ENCODE results near the gene AFF2. TPM values are rescaled to one million over a fixed set of nuclear protein-coding genes. Genes with fewer than 3 reads are reported as not detected.
A peak's percentile ranks its signal among the peaks of the same experiment; 100 is the strongest.
"Not testable (repeated sequence)": the region's sequence is repeated elsewhere in the genome, so short reads cannot be mapped to it uniquely, and the experiment has no call there.

The AFF2 gene
- total RNA-seq, 1 experiment from 2014 or later = 0.02 TPM

GRCh38 chrX:148850631-148851030, 350.2 kb downstream of the AFF2 start:
- no peak for DNase-seq (ENCODE audit: low spot score)

GRCh38 chrX:148854306-148854705, 353.9 kb downstream of the AFF2 start:
- no peak for DNase-seq (ENCODE audit: low spot score)

- no peak for DNase-seq (ENCODE audit: low spot score)
These were observed 356.1 kb downstream of the AFF2 start for GRCh38 chrX:148856505-148856904.

GRCh38 chrX:148865277-148866210, 365.1 kb downstream of the AFF2 start:
- no peak for DNase-seq (ENCODE audit: low spot score)

GRCh38 chrX:148867596-148867995, 367.2 kb downstream of the AFF2 start:
- DNase-seq (ENCODE audit: low spot score) = no peak

GRCh38 chrX:148871422-148872160, 371.2 kb downstream of the AFF2 start:
- DNase-seq (ENCODE audit: low spot score) = peak; percentile 81

DNA sequence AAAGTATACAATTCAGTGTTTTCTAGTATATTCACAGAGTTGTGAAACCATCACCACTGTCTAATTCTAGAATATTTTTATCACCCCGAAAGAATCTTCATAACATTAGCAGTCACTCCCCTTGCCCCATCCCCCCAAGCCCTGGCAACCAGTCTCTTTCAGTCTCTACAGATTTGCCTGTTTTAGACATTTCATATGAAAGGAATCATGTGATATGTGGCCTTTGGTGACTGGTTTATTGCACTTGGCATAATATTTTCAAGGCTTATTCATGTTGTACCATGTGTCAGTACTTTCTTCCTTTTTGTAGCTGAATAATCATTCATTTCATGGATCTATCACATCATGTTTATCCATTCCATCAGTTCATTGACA, 371.7 kb downstream of the AFF2 start:
- DNase-seq (ENCODE audit: low spot score) = no peak

DNA sequence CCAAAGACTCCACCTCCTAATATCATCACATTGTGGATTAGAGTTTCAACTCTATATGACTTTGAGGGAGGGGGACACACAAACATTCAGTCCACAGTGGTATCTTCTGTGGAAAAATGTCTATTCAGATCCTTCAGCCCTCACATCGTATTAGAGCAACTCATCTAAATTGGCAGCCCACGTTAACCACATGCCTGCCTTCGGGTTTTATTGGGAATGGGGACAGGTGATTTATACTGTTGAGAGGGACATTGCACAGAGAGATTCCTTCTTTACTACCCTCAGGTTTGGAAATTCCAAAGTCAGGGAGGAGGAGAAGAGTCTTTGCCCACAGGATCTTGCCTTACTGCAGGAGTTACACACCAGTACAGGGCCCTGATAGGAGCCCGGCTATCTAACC, 372.5 kb downstream of the AFF2 start:
- DNase-seq (ENCODE audit: low spot score) = no peak

DNA sequence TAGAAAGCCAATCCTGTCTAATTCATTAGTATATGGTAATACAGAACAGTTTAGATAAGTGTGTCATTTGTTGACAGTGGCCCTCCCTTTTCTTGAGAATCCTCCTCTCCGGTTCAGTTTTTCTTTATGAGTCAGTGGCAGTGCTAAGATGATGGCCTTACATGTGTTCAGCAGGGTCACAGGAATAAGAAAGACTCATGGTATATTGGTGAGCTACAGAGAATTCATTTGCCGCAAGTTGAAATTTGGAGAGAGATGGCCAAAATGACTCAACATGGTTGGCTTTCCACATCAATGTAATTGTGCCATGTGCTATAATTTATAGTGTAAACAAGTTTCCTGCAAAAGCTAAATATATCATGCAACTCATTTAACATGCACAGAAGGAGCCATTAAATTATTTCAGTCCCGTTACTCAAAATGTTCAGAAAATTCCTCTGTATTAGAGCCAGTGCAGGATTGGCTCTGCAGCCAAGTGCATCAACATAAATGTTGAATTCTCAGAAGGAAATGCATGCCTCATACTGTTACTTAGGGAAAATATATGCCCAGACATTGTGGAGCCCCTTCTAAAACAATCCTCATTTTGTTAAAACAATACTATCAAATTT, 374.3 kb downstream of the AFF2 start:
- peak; percentile 63 for DNase-seq (ENCODE audit: low spot score)

DNA sequence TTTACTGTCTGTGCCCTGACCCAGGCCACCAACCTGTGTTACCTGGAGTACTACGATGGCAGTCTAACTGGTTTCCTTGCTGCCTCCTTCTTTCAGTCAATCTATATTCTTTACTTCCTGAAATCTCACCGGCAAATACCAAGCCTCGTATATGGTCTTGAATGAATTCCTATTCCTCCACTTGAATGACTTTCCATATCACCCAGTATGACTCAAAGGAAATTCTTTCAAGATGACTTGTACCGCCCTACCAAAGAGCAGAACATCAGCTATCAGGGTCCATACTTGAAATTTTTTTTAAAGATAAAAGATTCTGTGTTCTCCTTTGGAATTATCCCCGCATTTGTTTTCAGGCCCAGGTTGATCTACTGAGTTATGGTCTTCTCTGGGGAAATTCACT, 378.0 kb downstream of the AFF2 start:
- peak; percentile 84 for DNase-seq (ENCODE audit: low spot score)

DNA sequence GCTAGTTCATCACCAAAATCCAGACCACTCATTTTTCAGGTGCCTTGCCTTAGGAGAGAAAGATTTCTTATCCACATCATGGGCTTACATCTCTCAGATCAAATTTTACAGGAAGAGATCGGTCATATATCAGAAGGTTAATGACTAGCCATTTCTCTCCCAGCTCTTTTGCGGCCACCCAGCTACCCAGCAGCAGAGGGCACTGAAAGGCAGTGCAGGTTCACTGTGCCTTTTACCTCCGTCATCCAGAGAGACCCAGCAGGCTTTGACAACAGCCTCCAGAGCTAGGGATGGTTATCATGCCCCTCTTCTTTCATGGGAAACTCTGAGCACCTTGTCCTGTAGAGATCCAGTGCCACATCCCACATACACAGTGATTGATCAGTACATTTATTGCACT, 384.8 kb downstream of the AFF2 start:
- no peak for DNase-seq (ENCODE audit: low spot score)

DNA sequence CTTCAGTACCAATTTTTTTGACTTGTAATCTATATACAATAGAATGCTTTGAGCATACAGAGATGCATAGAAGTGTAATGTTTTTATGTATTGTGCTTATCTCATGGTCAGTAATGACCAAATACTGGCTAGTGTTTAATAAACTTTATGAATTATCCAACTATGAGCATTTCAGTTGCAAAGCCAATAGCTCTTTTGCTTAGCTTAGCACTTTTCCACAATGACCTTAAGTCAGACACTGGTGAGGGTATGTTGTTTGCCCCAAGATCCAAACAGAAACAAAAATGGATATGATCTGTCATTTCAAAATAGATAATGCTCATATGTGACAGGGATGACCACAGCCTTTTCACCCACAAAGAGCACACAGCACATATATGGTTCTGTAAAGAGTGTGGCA, 393.0 kb downstream of the AFF2 start:
- no peak for DNase-seq (ENCODE audit: low spot score)

DNA sequence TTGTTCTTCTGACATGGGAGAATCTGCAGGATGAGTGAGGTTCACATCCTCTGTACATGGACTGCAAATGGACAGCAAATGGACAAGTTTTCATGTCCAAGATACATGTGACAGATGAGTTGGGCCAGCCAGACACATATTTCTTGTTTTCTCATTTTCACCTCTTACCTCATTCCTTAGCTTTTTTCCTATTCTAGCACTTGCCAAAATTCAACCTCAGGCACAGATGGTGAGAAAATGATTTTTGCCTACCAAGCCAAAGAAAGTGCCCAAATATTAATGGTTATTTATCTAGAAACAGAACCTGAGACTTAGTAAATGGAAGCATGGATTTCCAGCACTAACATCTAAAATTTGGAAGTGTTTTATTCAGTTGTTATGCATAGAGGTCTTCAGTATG, 402.2 kb downstream of the AFF2 start:
- DNase-seq (ENCODE audit: low spot score) = no peak

GRCh38 chrX:148903176-148903575, 402.8 kb downstream of the AFF2 start:
- no peak for DNase-seq (ENCODE audit: low spot score)

DNA sequence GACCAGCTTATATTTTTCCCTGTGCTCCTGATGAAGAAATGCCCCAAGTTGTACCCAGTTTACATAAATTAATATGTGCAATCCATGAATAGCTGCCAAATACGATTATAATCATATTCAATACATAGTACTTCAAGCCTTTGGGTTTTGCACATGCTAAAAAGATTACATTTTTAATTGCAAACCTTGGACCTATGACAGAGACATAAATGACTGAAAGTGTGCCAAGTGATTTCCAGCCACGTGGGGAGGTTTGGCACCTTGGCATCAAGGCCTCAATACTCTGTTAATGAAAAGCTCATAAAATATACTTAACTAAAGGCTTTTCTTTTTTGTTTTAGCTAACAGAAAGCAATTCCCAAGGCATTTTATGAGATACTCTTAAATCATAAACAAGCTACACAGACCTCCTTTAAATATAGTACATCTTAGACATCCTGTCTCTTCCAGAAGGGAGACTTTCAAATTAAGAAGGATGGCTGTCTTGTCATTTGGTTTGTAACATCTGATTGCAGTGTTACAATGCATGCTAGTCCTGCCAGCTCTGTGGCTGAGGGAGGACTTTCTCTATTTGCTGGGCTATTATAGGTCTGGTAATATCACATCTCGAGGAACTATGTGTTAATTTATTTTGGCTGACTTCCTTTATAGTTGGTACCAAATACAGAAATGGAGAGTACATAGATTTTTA, 404.1 kb downstream of the AFF2 start:
- no peak for DNase-seq (ENCODE audit: low spot score)

GRCh38 chrX:148905400-148905799, 405.0 kb downstream of the AFF2 start:
- DNase-seq (ENCODE audit: low spot score) = no peak

GRCh38 chrX:148906628-148907027, 406.2 kb downstream of the AFF2 start:
- not testable (repeated sequence) for DNase-seq (ENCODE audit: low spot score)

DNA sequence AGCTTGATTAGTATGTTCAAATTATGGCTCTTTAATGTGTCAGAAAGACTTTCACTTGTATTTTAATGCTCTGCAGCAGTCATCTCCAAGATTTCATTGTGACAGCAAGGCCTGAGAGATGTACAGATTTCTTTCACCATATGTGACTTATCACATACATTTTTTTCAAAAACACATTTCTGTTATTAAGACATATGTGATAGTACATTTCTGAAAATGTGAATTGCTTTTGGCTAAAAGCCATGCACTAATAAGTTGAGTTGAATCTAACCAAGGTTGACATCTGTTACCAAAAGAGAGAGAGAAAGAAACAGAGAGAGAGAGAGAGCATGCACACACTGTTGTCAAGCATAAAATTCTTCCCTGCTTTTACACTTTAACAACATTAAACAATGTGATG, 409.3 kb downstream of the AFF2 start:
- no peak for DNase-seq (ENCODE audit: low spot score)

DNA sequence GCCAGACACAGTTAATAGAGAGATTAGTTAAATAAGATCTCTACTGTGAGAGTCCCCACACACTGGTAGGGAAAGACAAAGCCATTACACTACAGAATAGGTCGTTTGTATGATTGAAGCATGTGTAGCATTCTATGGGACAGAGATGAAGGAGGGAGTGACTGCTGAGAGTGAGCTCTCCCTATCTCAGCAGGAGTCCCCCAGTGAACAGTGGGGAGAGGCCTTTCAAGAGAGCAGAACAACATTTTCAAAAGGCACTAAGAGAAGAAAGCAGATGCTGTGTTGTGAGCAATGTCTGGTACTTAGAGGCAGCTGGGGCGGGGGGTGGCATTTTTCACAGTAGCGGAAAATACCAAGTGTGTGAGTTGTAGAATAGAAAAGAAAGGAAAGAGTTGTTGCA, 413.6 kb downstream of the AFF2 start:
- no peak for DNase-seq (ENCODE audit: low spot score)

GRCh38 chrX:148914783-148915182, 414.4 kb downstream of the AFF2 start:
- DNase-seq (ENCODE audit: low spot score) = no peak

- no peak for DNase-seq (ENCODE audit: low spot score)
These were observed 415.1 kb downstream of the AFF2 start for GRCh38 chrX:148915474-148915873.

DNA sequence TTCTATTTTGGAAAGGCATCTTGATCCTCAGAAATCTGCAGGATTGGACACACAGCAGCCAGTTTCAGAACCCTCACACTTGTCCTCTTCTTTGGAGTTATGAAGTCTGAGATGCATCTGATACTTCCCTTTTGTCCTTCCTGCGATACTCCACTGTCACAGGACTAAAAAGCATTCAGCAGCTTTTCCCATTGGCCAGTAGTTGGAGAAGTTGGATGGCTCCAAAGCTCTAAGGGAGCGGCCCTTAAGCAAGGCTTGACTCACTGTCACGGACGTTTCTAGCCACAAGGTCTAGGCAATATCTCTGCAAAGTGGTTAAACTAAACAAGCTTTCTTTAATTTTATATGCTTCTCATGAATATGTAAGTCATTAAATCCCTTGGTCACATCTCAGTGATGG, 417.0 kb downstream of the AFF2 start:
- DNase-seq (ENCODE audit: low spot score) = no peak
